ENCODE measurements around the gene STMN3. TPM values are rescaled to one million over a fixed set of nuclear protein-coding genes. Genes with fewer than 3 reads are reported as not detected.
A peak's percentile ranks its signal among the peaks of the same experiment; 100 is the strongest.

STMN3 gene
- total RNA-seq, 4 donors from 2014 or later, result 9.2 to 30.5 (median 20.9) TPM

DNA sequence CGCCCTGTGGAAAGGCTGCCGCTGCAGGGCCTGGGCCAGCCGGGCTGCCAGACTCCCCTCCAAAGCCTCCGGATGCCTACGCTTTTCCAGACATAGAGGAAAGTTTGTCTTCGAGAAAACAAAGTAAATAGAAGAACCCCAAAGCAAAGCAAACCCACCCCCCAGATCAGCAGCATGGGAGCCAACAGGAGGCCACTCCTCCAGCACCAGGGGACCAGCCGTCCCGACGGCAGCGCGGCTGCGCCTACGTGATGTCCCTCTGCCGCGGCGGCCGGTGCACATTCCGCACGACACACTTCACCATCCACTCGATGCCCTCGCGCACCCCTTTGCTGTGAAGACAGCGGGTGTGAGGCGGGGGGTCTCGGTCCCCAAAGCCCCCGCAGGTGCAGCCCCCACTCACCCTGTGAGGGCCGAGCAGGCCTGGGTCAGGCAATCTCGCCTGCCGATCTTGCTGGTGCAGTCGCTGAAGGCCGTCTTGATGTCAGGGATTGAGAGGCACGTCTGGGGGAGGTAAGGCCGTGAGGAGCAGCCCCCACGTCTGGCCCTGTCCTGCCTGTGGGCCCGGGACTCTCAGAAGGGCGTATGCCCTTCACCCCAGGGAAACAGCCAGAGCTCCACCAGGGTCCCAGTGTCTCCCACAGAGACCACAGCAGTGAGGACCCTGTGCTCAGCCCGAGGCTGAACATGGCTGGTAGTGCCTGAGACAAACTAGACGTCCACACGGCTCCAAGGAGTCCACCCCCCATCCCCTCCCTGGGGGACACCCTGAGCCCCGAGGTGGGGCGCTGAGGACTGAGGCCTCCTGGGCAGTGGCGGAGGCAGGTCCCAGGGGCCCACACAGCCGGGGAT is 47.2 kb upstream of the STMN3 start:
- no peaks in the 10 kb centered on the region for H3K36me3 ChIP-seq
- peak in 1 of 2 donors; percentile 21 for DNase-seq
- peaks cover 0 to 8% of the 10 kb centered on the region in 2 donors for H3K4me1 ChIP-seq
- intact Hi-C loops (cut with DNase I; ENCODE audit: low total_unique reads), result no loop called here
- no peak overlapping the region for H3K4me3 ChIP-seq
- no peaks in the 10 kb centered on the region for H3K9me3 ChIP-seq
- no peaks in the 10 kb centered on the region for H3K27me3 ChIP-seq
- H3K27ac ChIP-seq, result peak overlapping the region in 1 of 2 donors; percentile 49
- TF ChIP-seq, protein P1, sequence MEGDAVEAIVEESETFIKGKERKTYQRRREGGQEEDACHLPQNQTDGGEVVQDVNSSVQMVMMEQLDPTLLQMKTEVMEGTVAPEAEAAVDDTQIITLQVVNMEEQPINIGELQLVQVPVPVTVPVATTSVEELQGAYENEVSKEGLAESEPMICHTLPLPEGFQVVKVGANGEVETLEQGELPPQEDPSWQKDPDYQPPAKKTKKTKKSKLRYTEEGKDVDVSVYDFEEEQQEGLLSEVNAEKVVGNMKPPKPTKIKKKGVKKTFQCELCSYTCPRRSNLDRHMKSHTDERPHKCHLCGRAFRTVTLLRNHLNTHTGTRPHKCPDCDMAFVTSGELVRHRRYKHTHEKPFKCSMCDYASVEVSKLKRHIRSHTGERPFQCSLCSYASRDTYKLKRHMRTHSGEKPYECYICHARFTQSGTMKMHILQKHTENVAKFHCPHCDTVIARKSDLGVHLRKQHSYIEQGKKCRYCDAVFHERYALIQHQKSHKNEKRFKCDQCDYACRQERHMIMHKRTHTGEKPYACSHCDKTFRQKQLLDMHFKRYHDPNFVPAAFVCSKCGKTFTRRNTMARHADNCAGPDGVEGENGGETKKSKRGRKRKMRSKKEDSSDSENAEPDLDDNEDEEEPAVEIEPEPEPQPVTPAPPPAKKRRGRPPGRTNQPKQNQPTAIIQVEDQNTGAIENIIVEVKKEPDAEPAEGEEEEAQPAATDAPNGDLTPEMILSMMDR (IDR thresholded peaks at IDR 0.05), result no peak
- no peak for TF ChIP-seq POLR2A (IDR thresholded peaks at IDR 0.05)

DNA sequence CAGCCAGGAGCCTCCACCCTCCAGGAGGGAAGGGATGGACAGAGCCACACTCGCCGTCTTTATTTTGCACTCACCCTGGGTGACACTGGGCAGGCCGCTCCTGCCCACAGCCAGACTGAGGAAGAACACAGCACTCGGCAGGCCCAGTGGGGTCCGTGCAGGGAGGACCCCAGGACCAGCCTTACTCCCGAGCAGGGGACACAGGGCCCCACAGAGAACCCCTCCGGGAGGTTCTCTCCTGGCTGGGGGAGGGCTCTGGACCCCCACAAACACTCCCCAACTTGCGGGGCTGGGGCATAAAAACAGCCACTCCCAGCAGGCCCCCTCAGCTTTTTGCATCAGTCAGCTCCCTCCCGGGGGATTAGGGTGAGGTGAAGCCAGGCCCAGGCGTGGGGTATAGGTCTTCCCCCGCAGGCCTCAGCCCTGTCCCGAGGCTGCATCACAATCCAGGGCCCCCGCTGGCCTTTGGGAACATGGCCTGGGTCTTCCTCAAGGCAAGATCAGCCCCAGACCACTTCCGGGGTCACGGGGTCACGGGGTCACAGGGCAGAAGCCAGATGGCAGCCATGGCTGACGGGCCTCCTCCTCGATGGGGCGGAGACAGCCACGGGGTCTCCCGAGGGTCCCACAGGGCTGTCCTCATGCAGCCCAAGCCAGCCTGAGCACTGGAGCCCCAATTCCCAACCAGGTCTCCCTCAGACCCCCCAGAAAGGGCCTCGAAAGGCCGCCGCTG is 46.4 kb upstream of the STMN3 start:
- no peaks in the 10 kb centered on the region for H3K27me3 ChIP-seq
- TF ChIP-seq POLR2A (IDR thresholded peaks at IDR 0.05), result no peak
- TF ChIP-seq, protein P1 (IDR thresholded peaks at IDR 0.05), result no peak
- intact Hi-C loops (cut with DNase I; ENCODE audit: low total_unique reads), result no loop called here
- DNase-seq, result peak; percentile 25 to 32
- H3K9me3 ChIP-seq, result no peaks in the 10 kb centered on the region
- no peak overlapping the region for H3K4me3 ChIP-seq
- H3K27ac ChIP-seq, result peak overlapping the region in 1 of 2 donors; percentile 49
- no peaks in the 10 kb centered on the region for H3K36me3 ChIP-seq
- H3K4me1 ChIP-seq, result peaks cover 0 to 8% of the 10 kb centered on the region in 2 donors

DNA sequence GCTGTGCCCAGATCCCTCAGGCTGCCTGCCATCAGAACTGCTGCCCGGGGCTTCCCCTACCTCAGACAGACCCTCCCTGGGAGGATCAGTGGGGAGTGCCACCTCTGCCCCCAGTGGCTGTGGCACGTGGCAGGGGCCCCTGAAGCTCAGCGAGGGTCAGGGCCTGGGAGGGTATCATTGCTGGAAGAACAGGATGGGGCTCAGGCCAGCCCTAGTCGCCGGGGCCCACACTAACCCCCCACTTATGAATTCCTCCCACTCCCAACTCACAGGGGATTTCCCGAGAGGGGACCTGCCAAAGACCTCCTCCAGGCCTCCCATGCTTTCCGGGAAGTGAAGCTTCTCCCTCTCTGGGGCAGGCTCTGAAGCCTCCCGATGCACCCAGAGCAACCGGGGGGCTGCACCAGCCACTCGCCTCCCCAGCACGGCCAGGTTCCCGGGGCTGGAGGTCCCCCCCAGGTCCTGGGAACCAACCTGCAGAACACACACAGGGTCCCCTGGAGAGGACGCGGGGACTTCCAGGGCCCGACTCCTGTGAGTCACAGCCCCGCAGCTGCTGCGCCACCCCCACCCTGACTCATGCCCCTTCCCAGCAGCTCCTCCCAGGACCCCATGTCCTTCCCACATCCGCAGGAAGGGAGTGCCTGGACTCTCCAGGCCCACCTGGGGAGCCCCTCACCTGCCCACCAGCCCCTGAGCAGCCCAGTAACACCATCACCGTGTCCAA is 45.7 kb upstream of the STMN3 start:
- no peak overlapping the region for H3K4me3 ChIP-seq
- TF ChIP-seq POLR2A (IDR thresholded peaks at IDR 0.05), result no peak
- TF ChIP-seq, protein P1 (IDR thresholded peaks at IDR 0.05), result no peak
- H3K27ac ChIP-seq, result peak overlapping the region in 1 of 2 donors; percentile 49
- H3K4me1 ChIP-seq, result peaks cover 0 to 8% of the 10 kb centered on the region in 2 donors
- DNase-seq, result peak; percentile 65 to 66
- H3K27me3 ChIP-seq, result no peaks in the 10 kb centered on the region
- H3K9me3 ChIP-seq, result no peaks in the 10 kb centered on the region
- intact Hi-C loops (cut with DNase I; ENCODE audit: low total_unique reads), result no loop called here
- H3K36me3 ChIP-seq, result no peaks in the 10 kb centered on the region

DNA sequence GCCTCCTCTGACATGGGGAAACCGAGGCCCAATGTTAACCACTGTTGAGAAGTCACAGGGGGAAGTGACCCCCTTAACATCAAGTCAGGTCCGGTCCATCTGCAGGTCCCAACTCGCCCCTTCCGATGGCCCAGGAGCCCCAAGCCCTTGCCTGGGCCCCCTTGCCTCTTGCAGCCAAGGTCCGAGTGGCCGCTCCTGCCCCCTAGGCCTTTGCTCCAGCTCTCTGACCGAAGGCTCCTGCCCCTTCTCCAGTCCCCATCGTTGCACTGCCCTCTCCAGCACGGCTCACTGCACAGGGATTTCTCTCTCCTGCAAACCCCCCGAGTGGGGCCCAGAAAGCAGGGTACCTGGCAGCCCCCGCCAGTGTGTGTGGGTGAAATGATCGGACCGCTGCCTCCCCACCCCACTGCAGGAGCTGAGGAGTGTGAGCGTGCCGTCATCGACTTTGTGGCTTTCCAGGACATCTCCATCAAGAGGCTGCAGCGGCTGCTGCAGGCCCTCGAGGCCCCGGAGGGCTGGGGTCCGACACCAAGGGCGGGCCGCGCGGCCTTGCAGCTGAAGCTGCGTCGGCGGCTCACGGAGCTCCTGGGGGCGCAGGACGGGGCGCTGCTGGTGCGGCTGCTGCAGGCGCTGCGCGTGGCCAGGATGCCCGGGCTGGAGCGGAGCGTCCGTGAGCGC is 44.8 kb upstream of the STMN3 start:
- intact Hi-C loops (cut with DNase I; ENCODE audit: low total_unique reads), result no loop called here
- no peaks in the 10 kb centered on the region for H3K27me3 ChIP-seq
- DNase-seq, result no peak
- no peak overlapping the region for H3K4me3 ChIP-seq
- TF ChIP-seq, protein P1 (IDR thresholded peaks at IDR 0.05), result no peak
- TF ChIP-seq POLR2A (IDR thresholded peaks at IDR 0.05), result no peak
- no peak overlapping the region for H3K27ac ChIP-seq
- no peaks in the 10 kb centered on the region for H3K36me3 ChIP-seq
- H3K4me1 ChIP-seq, result peaks cover 0 to 8% of the 10 kb centered on the region in 2 donors
- no peaks in the 10 kb centered on the region for H3K9me3 ChIP-seq

Data from uterus (tissue), 4 donors.